CD4-positive, alpha-beta T cell treated with Interleukin-21 for 1 hour (primary cell): Measurements from ENCODE around the gene RIPOR3.
"Not testable (repeated sequence)": the region's sequence is repeated elsewhere in the genome, so short reads cannot be mapped to it uniquely, and the experiment has no call there.

Experiments
- DNase-seq: peaks from one replicate; pipeline ENCODE4 v3.0.0-alpha.2; 2020

The RIPOR3 gene

DNA sequence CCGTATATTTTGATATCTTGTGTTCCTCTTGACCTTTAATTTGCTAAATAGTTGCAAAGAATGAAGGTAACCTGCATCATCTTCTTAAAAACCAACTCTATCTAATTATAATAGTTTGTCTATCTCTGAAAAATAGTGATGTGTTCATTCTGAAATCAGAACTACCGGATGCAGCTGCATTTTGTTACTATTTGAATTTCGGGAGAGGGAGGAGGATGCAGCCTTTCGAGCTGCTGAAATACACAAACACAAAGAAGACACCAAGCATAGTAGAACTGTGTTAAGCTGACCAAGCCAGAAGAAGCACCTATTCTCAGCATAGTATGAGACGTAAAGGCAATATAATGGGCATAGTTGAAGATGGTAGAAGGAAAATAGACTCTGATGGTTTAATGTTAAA is 148.0 kb downstream of the RIPOR3 start:
- DNase-seq: no peak

DNA sequence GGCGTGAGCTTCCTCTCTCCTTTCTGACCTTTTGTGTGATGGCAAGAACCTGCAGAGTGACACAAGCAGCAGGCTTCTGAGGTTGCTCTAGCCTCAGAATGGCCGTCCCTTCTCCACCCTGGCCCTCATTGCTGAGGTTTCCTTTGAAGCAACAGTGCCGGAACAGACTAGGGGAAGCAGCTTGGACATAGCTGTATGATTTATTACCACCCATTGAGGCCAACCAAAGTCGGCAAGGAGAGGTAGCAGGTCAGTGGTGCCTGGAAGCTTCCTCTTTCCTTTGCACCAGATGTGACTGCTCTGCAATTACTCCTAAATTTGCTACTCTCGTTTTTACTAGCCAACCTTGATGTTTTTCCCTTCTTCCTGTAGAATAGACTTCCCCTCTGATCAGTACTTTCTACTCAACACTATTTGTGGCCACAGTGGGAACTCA is 149.7 kb downstream of the RIPOR3 start:
- no peak for DNase-seq

DNA sequence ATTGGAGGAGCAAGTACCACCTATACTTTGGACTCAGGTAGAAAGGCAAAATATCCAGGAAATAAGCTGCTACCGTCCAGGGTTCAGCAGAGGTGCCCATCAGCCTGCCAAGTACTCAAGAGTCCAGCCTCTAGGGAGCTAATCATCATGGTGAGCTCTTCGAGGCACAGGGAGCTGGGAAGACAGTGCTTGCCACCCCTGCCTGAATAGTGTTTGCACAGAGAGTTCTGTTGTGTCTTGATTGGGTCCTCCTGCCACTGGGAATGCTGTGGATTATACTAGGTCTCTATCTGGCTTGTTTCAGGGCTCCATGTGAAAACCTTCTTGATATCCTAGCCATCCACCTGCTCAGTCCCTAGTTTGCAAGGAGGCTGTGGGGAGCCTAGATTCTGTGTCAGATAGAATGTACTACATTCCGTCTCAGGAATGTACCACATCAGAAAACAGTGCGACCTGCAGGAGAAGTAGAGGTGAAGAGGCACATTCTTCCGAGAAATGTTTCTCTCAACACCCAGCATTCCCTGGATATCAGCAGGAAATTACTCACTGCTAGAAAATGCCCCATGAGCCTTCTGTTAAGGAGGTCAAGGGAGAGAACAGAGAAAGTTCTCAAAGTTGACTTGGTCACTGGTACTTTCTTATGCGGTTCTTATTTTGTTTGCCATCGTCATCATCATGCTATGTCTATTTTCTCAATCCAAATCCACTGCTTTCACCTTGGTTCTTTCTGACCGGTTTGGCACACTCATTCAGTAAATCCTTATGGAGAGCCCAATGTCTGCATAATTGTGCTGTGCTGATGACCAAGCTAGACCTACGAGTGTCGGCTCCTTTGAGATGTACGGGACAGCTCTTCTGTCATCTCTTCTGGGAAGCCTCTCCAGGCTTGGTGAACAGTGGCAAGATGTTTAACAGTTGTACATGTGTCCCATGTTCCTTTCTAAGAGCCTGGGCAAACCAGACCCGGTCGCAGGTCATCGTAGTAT is 150.4 kb downstream of the RIPOR3 start:
- DNase-seq: no peak

DNA sequence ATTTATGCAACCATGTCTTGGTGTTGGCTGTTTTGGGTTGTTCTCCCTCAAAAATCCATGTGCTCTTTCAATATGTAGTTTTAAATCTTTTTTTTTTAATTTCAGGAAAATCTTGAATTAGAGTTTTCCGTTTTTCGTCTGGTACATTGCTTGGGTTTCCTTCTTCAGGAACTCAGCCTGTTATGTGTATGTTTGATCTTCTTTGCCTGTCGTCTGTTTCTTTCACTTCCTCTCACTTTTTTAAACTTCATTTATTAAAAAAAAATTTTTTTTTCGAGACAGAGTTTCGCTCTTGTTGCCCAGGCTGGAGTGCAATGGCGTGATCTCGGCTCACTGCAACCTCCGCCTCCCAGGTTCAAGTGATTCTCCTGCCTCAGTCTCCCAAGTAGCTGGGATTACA is 151.5 kb downstream of the RIPOR3 start:
- not testable (repeated sequence) for DNase-seq

DNA sequence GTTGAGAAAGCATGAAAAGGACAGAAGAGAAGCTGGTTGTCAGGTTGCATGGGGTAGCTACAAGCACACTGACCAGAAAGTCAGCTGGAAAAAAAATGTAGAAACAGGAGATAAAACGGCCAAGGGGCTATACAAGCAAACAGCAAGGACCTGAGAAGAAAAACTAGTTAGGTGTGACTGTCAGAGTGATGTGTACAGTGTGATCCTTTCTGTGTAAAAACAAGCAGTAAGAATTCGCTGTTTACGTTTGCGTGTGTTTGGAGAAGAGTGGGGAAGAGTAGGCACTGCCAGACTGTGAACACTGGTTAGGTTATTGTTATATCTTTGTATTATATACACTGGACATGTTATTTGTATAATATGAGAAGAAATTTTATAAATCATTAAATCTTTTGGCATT is 153.1 kb downstream of the RIPOR3 start:
- DNase-seq: no peak

DNA sequence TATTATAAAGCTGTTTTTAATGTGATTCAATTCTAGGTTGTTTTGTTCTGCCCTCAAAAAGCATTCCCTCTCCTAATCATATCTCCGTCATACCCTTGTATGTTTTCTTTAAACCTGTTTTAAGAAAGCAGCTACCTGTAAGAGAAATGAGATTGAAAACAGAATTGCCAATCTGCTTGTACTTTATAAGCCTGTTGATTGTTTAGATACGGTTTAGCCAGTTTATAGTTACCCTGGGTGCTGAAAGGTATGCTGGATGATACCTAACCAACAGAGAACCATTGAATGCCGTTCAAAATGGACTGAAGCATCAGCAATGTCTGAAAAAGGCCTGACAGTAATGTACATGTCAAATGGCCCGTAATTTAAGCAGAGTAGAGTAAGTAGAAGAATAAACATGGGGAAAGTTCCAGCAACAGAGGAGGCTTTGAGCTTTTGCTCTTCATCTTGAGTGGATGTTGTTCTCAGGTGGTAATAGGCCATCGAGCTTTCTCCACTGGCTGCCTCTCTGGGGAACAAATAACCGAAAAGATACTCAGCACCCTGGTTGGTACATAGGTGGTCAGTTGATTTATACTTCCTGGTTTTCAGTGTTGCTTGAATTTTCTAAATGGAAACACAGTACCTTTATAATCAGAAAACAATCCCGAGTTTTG is 153.7 kb downstream of the RIPOR3 start:
- no peak for DNase-seq

DNA sequence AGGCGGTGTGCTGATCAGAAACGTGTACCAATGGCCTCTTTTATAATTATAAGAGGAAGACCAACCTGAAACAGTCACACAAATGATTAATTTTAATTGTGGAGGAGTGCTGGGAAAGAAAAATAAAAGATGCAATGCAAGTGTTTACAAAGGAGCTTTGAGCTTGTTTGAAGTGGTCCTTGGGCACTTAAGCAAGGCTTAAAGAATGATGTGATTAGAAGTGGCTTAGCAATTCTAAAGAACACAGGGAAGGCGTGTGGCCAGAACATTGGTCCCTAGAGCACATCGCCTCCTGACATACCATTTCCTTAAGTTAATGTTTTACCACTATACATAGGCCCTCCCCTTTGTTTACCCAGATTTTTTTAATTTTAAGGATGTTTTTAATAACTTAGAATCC is 155.0 kb downstream of the RIPOR3 start:
- DNase-seq: no peak
